T47D (cell line): Measurements from ENCODE around the gene ZNF438.

Experiments
- DNase-seq, 2 experiments: peaks; one replicate each; pipeline versions ENCODE4 v3.0.0 to v3.0.0-alpha.2; 2011 to 2012; ENCODE audit warnings: low read depth in 1 of 2, low spot score in 1 of 2
- JUND ChIP-seq: IDR thresholded peaks from 2 replicates; pipeline ENCODE4 v1.6.1; 2012; ENCODE audit warnings: low read depth
- in situ Hi-C: cut with HindIII; loops from 2 replicates; pipeline ENCODE4 v1.10.0; 2016; ENCODE audit warnings: low sequenced_read_pairs, low pct_unique_long_range_greater_than_20kb

The ZNF438 gene

GRCh38 chr10:30820261-30820991, 211.2 kb downstream of the ZNF438 start:
- in situ Hi-C loops, result no loop called here
- no peak for DNase-seq
- TF ChIP-seq JUND, result no peak

DNA sequence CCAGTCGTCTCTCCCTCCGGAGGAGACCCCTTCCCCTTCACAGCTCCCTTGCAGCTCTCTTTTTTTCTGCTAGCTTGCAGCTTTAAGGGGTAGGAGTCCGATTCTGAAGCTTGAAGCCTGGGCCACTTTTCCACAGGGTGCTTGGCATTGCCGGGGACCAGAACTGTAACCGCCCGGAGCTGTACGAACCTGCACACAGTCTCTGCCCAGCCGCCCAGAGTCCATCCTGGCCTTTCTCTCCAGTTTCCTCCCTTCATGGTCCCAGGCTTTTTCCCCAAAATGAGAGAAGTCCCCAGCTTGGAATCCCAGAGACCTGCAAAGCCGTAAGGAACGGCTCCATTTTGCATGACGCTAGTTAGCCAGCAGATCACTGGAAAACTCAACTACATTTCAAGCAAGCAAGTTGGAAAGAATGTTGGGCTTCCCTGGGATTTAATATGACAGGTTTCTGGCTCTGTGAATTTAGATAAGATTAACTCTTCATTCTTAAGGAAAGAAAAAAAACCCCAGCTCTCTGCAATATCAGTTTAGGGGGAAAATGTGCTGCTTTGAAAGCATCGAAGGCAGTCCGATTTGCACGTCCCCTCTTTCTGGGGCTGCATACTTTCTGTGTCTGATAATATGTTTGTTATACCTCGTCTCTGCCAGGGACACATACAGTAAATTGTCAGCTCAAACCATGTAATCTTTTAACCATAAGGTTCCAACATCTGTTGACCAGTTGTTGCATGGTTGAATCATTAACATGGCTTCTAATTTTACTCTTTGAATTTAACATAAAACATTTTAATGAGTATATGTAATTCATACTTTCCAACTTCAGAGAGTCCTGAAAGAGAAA, 212.1 kb downstream of the ZNF438 start:
- in situ Hi-C loops, result no loop called here
- DNase-seq, result no peak
- no peak for TF ChIP-seq JUND

- DNase-seq, result no peak
- in situ Hi-C loops, result no loop called here
- no peak for TF ChIP-seq JUND
Observed at GRCh38 chr10:30818854-30819253, 212.8 kb downstream of the ZNF438 start.

- DNase-seq, result no peak
- TF ChIP-seq JUND, result no peak
- in situ Hi-C loops, result no loop called here
Observed at GRCh38 chr10:30818010-30818660, 213.5 kb downstream of the ZNF438 start.

- no peak for DNase-seq
- TF ChIP-seq JUND, result no peak
- in situ Hi-C loops, result no loop called here
Observed at GRCh38 chr10:30817541-30817940, 214.1 kb downstream of the ZNF438 start.

DNA sequence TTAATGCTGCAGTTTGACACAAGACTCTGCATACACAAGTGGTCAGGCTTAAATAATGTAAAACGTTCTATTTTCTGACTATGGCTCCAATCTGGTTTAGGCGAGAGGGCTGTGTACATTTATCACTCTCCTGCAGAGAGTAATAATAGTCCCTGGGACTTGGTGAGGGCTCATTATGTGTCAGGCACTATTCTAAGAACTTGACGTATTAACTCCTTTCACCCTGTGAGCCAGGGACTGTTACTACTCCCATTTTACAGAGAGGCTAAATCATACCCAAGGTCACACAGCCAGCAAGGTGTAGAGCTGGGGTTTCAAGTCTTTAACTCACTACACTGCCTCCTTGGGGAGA, 214.9 kb downstream of the ZNF438 start:
- DNase-seq, result no peak
- TF ChIP-seq JUND, result no peak
- in situ Hi-C loops, result no loop called here

DNA sequence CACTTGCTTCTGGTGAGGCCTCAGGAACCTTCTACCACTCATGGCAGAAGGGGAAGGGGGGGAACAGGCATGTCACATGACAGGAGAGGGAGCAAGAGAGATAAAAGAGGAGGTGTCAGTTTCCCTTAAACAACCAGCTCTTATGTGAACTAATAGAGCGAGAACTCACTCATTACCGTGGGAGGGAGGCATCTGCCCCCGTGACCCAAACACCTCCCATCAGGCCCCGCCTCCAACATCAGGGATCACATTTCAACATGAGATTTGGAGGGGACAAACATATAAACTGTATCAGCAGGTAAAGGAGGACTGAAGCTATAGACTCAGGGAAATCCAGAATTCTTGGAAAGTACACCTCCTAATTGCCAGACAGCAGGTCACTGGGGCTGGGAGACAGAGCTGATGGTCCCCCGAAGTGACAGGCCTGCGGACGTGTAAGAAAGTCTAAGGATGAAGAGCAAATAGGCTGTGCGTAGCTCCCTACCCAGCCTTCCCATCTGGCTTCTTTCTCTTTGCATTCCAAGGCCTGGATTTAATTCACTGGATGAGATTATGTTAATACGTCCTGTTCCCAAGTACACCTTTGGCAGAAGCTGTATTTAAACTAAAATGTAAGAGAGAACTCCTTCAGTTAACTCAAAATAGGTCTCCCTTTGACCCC, 215.4 kb downstream of the ZNF438 start:
- in situ Hi-C loops, result no loop called here
- TF ChIP-seq JUND, result no peak
- DNase-seq, result no peak

DNA sequence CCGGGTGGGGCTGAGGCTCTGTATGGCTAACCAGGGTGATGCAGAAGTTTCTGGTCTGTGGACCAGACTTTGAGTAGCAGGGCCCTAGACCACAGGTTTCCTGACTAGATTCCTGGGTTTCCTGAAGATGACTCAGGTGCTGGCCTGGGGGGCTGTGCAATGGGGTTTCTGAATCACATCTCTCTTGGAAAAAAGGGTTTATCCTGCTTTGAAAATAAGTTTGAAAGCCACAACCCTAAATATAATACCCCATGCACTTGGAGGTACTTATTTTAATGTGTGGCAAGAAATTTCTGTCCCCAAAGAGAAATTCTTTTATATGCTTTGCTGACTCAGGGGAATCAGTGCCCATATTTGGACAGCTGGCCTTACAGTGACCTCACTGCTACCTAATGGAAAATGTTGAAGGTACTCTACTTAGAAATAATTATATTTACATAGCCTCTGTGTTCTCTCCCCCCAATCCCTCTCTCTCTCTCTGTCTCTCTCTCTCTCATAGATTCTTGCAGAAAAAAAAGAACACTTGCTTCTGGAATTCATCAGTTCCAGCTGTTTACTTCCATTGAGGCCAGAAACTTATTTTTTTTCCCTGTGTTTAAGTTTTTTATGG, 217.7 kb downstream of the ZNF438 start:
- in situ Hi-C loops, result no loop called here
- no peak for TF ChIP-seq JUND
- DNase-seq, result no peak

DNA sequence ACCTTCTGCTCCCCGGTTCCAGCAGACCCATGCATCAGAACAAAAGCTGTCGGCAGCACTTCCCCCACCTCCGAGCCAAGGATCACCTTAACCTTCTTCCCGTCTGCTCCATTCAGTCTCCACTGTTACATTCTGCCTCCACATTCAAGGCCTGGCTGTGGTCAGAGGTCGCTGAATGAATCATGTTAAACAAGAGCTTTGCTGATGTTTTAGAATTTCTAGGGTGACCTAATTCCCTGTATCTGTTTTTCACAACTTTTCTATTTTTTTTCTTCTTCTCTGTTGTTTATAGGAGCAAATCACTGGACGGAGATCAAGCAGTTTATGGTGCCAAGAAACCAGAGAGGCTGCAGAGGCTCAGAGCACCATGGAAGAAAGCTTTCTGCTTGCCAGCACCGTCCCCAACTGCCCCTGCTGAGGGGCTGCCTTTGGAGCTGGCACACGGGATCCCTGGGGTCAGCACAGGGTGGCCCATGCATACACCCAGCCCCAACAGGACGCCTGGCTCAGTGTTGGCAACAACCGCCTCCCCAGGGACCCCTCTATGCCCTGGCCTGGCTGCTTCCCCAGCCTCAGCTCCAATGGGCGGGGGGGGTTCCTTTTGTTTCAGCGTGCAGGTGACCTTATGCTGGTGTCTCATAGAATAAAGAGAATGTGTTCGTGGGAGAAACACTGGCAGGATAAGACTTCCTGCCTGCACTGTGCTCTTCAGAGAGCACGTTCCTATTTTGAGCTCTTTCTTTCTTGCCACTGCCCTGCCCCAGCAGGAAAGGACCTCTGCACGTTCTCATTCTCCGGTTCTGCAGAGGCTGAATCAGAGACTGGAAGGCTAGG, 219.4 kb downstream of the ZNF438 start:
- DNase-seq, result no peak
- in situ Hi-C loops, result no loop called here
- TF ChIP-seq JUND, result no peak

DNA sequence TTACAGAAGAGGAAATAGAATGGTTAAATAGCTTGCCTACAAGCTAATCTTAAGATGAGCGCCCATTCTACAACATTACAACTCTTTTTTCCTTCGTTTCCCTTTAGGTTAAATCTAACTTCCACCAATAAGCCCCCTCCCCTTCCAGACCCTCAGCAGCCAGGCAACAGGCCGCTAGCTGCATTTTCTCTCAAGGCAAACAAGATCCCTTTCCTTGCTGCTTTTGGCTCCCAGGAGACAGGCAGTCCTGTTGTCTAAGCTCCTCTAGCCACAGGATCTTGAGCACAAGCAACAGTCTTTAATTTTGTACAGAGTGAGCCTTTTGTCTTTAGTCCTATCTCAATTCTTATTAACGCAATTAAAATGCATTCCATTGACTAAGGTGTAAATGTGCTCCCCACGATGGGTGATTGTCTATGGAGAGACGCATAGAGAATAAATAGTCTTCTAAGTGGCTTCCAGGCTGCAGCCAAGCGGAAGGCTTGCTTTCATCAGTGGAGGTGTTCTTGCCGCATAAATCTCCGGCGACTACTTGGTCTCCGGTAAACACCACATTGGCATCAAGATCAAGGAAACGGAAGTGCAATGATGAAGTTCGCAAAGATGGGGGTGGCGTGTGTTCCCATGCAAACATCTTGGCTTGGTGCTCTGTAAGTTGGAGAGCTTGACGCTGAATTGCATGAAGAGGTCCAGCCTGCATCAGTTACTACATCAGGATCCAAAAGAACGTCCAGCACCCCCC, 220.2 kb downstream of the ZNF438 start:
- TF ChIP-seq JUND, result no peak
- no peak for DNase-seq
- in situ Hi-C loops, result no loop called here

- DNase-seq, result no peak
- in situ Hi-C loops, result no loop called here
- no peak for TF ChIP-seq JUND
Observed at GRCh38 chr10:30810416-30810815, 221.2 kb downstream of the ZNF438 start.
